ENCODE data around the gene UQCRC2.
"Not testable (repeated sequence)": the region's sequence is repeated elsewhere in the genome, so short reads cannot be mapped to it uniquely, and the experiment has no call there.

Gene UQCRC2

DNA sequence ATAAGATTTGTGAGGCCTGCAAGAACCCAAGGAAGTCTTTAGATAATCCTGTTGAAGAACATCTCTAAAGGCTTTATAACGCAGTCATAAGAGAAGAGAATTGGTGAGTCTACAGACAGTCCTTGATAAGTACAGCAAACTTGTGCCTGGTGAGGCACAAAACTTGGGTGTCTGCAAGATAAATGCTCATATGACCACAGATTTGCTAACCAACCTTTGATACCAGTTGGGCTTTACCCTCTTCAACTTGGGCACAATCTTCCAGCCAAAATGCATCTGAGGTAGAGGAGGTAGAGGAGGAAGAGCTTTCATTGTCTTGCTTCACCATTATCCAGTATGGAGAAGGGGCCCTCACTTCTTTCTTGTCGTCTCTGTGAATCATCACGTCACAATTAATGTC, 30.9 kb downstream of the UQCRC2 start:
- no peak for DNase-seq

DNA sequence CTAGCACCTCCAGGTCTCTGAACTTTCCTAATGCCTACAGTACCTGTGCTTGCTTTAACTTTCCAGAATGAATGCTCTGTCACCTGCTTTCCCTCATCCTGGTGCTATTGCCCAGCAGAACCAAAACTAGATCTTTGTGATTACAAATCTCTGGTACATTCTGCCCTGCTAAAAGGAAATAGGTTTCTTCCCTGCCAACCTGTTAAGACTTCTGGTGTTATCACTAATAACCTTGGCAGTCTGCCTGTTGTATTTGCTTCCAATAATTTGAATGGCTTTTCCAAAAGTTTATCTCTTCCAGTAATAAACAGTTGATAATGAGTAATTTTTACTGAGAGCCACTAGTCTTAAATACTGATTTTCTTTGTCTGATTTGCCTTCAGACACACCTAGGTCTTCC, 32.4 kb downstream of the UQCRC2 start:
- DNase-seq = no peak

DNA sequence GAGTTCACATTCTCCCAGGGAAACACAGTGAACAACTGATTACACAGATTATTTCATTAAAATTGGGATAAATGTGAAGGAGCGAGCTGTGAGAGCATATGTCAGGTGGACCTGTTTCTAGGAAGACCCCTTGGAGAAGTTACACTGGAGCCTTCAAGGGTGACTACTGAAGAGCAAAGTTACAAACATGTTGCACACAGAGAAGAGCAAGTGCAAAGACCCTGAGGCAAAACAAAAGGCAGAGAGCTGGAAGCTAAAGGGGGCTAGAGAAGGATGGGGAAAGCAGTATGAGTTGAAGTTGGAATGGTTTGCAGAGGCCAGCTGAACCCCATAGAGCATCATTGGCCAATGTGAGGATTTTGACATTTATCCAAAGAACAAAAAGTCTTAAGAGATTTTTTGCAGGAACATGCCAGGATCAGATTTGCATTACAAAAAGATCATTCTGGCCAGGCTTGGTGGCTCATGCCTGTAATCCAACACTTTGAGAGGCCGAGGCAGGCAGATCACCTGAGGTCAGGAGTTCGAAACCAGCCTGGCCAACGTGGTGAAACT, 33.6 kb downstream of the UQCRC2 start:
- DNase-seq = no peak

DNA sequence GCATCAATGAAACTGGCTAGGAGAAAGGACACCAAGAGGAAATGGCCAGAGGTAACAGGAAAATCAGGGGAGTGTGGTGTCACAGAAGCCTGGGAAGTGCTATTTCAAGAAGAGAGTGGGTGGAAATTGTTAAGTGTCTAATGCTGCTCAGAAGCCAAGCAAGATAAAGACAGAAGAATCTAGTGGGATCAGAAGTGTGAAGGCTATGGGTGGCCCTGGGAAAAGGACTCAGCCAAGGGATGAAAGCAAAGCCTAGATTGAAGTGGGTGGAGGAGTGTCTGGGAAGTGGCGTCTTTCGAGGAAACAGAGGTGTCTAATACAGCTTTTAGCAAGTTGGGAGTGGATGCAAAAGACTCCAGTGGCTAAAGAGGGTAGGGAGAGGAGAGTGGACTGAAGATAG, 34.3 kb downstream of the UQCRC2 start:
- no peak for DNase-seq

DNA sequence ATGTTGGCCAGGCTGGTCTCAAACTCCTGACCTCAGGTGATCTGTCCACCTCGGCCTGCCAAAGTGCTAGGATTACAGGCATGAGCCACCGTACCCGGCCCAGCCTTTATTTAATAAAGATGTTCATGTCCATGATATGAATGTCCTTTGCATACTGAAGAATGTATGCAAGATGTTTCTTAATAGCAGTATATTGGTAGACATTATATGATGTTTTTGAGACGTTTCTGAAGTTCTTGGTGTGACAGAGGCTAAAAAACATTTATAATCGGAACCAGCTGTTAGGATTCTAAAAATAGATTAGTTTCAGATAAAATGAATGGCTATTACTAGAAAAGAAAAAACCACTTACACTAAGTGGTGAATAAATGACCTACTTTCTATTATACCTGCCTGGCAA, 36.0 kb downstream of the UQCRC2 start:
- DNase-seq = no peak

DNA sequence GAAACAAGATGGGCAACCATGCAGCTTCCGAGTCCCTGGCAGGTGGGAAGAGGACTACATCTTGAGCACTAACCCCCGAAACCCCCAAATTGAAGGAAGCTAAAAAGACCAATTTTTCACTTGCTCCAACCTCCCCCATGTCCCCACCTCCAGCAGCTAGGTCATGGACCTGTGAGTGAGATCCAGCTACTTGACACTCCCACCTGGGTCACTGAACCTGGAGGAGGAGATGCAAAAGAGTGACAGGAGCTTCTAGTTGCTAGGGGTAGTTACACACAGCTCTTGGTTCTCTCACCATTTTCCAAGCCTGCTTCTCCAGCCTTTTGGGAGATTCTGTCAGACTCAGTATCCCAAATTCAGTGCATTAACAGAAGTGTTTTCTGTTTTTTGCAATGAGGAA, 36.6 kb downstream of the UQCRC2 start:
- no peak for DNase-seq

DNA sequence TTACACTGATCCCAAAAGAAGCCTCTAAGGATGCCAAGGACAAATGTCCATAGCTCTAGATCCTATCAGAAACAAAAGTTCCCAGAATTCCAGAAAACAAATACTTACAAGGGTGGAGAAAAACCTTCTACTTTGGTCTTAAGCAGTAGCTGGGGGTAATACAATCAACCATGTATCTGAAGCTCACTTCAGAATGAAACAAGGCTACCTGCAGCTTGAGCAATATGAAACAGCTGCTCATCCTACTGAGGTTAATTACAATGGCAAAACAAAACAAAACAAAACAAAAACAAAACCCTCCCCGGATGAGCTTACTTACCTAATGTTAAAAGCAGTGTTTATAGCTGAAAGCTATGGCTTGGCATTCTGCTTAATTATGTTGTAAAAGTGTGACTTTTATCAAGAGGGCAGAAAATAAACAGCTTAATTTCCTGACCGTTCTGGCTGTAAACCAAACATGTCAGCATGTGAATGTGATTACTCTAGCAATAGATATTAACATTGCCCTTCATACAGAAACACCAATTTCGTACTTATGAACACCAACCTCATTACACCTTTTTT, 37.3 kb downstream of the UQCRC2 start:
- no peak for DNase-seq

DNA sequence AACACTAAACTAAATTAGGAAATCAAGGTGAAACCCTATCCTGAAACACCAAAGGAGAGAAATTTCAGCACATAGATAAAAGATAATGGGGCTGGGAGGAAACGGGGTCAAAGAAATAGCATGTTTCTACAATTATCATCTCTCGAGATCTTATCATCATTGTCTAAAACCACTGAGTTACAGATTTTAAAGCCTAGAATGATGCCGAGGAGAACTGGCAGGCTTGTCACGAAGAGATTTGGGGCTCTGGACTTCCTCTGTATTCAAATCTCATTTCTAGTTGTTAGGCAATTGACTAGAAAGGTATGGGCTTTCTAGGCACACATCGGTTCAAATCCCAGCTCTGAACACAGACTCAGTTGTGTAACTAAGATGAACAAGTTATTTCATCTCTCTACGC, 38.5 kb downstream of the UQCRC2 start:
- no peak for DNase-seq

DNA sequence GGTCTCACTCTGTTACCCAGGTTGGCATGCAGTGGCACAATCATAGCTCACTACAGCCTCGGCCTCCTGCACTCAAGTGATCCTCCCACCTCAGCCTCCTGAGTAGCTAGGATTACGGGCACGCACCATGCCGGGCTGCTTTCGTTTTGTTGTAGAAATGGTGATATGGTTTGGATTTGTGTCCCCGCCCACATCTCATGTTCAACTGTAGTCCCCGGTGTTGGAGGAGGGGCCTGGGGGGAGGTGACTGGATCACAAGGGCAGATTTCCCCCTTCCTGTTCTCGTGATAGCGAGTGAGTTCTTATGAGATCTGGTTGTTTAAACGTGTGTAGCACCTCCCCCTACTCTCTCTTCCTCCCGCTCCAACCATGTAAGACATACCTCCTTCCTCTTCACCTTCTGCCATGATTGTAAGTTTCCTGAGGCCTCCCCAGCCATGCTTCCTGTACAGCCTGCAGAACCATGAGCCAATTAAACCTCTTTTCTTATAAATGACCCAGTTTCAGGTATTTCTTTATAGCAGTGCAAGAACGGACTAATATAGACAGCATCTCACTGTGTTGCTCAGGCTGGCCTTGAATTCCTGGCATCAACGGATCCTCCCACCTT, 41.8 kb downstream of the UQCRC2 start:
- no peak for DNase-seq

DNA sequence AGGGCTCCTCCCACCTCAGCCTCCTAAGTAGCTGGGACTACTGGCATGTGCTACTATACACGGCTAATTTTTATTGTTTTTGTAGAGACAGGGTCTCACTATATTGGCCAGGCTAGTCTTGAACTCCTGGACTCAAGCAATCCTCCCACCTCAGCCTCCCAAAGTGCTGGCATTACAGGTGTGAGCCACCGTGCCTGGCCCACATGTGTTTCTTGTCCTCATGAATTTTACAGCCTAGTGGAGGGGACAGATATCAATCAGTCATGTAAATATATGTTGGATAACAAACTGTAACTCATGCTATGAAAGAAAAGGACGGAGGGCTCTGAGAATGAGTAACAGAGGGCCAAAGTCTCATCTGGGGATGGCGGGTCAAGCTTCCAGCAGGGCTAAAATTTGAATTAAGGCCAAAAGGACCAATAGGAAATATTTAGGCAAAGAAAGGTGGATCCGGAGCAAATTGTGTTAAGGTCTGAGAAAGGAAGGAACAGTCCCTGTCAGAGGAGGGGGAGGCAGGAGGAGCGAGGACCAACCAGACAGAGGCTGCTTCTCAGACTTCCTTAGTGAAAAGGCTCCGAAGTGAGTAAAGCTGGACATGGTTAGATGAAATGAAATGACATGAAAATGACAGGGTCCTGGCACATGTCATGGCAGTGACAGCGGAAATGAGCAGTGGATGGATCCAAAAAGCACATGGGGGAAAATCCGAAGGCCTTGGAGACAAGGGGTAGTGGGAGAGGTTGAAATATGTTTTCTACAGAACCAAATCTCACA, 43.9 kb downstream of the UQCRC2 start:
- DNase-seq = no peak

DNA sequence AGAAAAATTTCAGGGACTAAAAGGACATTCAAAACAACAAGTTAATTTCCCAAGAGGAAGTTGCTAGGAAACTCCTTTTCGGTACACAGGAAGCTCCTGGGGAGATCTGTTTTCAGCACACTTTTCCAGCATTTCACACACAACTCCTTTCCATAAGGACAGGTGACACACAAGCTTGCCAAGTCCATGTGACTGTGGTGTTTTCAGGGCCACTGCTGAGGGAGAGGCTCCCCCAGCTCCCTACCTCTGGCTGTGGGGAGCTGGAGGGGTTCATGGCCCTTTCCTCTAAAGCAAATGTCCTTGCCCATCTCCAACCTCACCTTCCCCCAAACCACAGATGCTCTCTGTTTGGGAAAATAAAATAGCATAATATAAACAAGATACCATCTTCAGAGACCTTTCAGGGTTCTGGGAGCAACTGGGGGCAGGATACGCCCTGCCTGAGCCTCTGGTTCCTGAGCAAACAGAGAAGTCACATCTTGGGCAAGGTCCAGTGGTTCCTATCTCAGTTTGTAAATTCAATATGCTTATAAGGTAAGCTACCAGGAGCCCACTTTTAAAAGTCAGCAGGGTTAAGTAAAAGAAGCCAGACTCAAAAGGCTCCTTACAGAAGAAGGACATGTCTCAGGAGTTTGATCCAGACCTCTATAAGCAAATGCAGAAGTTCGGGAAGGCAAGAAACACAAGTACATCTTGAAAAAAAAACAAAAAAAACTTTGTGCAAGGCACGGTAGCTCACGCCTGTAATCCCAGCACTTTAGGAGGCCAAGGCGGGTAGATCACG, 44.7 kb downstream of the UQCRC2 start:
- DNase-seq = no peak

DNA sequence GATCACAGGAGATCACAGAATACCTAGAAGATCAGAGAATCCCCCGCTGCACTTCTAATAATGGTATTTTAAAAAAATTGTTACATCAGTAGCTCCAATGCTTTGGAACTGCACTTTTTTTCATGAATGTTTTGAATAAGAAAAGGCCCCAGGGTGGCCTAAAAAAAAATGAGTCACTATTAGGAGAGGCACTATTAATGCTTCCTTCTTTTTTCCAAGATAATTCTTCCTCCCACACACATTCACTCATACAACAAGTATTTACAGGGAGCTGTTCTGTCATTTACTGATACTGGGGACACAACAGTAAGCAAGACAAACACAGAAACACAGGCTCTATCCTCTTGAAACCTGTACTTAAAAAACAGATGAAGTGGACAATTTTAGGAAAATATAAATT, 48.4 kb downstream of the UQCRC2 start:
- no peak for DNase-seq

DNA sequence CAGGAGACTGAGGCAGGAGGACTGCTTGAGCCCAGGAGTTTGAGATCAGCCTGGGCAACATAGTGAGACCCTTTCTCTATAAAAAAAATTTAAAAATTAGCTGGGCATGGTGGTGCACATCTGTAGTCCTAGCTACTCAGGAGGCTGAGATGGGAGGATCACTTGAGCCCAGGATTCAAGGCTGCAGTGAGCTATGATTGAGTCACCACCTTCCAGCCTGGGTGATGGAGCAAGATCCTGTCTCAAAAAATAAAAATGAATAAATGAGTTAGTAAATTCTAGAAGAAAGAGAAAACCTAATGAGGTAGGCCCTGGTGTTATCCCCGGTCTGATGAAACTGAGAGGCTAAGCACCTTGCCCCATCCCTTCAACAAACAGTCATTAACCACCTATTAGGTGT, 48.9 kb downstream of the UQCRC2 start:
- DNase-seq = not testable (repeated sequence)

DNA sequence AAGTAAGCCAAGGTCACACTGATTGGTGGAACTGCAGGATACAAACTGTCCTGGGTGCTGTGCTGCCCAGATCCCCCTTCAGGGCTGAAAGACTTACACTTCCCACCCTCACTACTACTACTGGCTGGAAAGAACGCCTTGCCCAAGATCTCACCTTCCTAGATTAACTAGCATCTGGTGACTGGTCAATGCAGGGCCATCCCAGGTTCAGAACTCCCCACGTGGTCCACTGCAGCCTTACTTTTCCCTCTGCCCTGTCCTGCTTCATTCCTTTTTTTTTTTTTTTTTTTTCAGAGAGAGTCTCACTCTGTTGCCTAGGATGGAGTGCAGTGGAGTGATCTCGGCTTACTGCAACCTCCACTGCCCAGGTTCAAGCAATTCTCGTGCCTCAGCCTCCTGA, 50.0 kb downstream of the UQCRC2 start:
- no peak for DNase-seq

DNA sequence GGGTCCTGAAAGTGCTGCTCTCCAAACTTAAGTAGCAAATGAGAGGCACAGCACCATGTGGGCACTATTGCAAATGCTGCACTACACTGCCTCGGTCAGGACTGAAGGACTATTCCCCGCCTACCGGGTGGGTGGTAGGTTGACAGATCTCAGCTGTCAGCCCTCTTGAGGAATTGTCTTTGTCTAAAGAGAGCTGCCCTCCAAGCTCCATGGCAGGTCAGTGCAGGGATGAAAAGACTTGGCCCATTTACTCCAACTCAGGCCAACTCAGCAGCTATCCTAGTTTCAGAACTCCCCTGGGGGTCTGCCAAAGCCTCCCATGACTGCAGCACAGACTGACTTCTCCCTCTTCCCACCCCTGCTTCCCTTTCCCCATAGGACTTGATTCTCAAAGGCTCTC, 51.2 kb downstream of the UQCRC2 start:
- no peak for DNase-seq

DNA sequence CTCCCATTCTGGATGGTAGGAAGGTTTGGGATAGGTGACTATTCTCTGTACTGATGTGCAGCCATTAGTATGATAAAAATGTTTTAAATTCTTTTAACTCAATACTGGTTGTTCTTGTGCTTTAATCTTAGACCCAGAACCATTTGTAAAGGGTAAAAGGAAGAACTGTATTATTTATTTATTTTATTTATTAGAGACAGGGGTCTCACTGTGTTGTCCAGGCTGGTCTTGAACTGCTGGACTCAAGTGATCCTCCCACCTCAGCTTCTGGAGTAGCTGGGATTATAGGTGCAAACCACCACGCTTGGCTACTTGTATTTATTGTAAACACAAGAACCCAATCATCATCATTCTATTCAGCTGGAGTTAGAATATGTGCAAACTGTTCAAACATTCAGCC, 52.6 kb downstream of the UQCRC2 start:
- DNase-seq = no peak

DNA sequence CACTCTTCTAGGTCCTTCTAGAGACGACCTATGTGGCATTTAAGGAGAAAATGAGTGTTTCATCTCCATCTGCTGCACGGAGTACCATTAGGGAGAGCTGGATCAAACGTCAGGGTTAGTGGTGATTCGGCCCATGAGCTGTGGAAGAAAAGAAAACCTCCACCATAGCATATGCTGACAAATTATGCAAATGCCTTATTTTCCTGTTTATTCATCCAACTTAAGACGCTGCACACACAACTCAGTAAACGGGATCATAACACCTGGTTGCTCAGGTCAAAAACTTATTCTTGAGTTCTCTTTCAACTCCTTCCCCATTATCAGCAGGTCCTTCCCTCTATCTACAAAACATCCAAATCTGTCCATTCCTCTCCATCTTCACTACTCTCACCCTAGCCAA, 53.5 kb downstream of the UQCRC2 start:
- no peak for DNase-seq

DNA sequence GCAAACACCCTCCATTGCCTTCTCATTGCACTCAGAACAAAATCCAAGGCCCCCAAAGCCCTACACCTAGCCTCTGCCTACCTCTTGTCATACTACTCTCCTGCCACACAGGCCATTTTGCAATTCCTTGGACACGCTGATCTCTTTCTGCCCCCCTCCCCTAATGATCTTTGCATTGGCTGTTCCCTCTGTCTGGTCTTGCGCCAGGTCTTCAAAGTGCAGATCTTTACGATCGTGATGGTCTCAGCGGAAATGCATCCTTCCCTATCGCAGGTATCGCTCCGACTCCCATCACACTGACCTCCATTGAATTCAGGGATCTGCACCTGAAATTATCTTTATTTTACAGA, 54.0 kb downstream of the UQCRC2 start:
- no peak for DNase-seq

DNA sequence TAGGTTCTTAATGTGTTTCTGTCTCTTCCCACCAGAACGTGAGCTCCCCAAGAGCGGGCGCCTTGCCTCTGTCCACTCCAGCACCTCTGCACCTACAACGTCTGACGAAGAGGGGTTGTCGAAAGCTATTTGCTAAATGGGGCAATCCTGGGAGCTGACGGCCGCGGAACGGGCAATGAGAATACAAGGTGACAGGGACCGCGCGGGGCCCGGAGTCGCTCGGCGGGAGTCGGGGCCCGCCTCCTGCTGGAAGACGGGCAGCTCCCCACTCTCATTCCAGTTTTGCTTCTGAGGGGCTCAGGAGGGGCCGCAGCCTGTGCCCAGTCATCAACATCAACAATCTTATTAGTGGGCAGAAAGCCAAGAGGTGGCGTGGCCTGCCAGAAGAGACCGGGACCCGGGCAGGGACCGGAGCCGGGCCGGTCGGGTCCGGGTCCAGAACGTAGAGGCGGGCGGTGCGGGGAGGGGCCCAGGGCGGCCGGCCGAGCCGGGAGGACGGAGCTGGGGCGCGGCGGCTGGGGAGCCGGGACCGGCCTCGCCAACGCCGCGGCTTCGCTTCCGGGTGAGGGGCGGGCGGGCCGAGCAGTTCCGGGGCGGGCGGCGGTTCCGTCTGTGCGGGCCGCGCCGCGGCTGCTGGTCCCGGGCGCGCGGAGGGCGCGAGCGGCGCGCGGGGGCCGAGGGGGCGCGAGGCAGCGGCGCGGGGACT, 54.5 kb downstream of the UQCRC2 start, which contains the start of gene MOSMO:
Gene MOSMO, plus strand, starts transcription at position 603 of the 706 bp plus-strand sequence. CDS start 191 bp downstream, outside the sequence.
- no peak for DNase-seq

DNA sequence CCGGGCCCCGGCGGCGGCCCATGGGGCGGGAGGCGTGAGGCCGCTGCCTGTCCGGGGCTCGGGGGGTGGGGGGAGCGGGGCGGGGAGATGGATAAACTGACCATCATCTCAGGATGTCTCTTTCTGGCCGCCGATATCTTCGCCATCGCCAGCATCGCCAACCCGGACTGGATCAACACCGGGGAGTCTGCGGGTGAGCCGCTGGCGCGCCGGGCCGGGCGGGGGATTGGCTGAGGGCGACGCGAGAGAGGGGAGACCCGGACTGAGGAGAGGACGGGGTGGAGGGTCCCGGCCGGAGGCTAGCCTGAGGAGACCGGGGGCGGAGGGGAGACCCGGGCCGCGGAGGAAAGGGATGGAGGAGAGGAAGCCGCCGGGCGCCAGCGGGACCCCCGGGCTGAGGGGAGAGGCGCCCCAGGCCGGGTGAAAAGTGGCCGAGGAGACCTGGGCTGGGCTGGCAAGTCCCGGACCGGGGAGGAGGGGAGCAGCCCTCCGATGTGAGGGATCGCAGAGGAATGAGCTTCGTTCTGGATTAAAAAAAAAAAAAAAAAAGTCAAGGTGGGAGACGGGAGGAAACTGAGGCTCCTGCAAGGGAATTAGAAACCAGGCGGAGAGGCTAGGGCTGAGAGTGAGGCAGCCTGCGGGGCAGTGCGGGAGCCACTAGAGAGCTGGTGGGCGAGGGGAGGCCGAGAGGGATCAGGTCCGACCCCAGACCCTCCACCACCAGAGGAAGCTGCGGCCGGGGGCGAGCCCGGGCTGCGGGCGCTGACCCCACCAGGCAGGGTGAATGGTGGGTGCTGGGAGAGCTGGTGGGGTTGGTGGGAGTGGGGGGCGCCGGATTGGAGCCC, 55.3 kb downstream of the UQCRC2 start:
- DNase-seq = no peak

DNA sequence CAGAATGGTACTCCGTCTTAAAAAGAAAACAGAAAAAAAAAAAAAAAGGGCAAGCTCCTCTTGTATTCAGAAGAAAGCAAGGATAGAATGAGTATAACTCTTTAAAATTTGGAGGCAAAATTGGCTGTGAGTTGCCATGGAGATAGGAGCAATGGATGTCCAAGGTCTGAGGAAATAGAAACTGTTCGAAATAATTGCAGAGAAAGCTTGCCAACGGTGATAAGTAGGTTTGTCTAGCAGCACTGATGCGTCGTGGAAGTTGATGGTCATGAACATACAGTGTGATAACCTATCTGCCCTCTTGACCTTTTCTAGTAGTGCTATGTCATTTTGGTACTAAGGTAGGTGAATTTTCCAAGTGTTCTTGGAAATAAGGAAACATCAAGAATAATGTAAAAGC, 57.7 kb downstream of the UQCRC2 start:
- no peak for DNase-seq

DNA sequence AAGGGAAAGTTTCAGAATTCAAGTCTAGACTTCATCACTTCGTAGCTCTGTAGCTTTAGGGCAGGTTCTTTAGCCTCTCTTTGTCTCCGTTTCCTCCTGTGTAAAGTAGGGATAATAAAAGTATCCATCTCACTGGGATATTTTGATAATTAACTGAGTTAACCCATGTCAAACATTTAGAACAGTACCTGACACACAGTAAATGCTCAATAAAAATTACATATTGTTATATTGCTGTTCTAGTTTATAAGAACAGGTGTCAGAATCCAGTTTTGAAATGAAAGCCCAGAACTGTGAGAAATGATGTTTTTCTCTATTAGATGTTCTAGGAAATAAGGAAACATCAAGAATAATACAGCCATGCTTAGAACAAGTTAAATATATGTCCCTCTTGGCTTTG, 59.1 kb downstream of the UQCRC2 start:
- DNase-seq = no peak

All from NCI-H1694 (cell line).